Upper lobe of left lung (tissue), 6 donors: ENCODE results near the gene KDM4B. TPM values are rescaled to one million over a fixed set of nuclear protein-coding genes. Genes with fewer than 3 reads are reported as not detected.
A peak's percentile ranks its signal among the peaks of the same experiment; 100 is the strongest.

Experiments
- ATAC-seq, 2 donors: fragments of 200-7000 bp; cut with Tn5 transposase; one replicate each; pipeline ENCODE4 v1.9.1; 2022; ENCODE audit warnings: mild to moderate bottlenecking in 2 of 2, moderate library complexity in 2 of 2; ENCODE audit not compliant: low FRiP score in 2 of 2
- DNase-seq, 2 donors: peaks; one replicate each; pipeline ENCODE4 v3.0.0-alpha.2; 2019 to 2020
- H3K27ac ChIP-seq, 4 donors: fragments of 200-600 bp; sonication (generic); one replicate each; pipeline ENCODE4 v1.5.1; 2016 to 2019
- H3K27me3 ChIP-seq, 4 donors: fragments of 200-600 bp; sonication (generic); one replicate each; pipeline ENCODE4 v1.5.1; 2017 to 2019
- H3K36me3 ChIP-seq, 4 donors: fragments of 200-600 bp; sonication (generic); one replicate each; pipeline ENCODE4 v1.5.1; 2016 to 2019
- H3K4me1 ChIP-seq, 4 donors: fragments of 200-600 bp; sonication (generic); one replicate each; pipeline ENCODE4 v1.5.1; 2018 to 2019
- H3K4me3 ChIP-seq, 4 donors: fragments of 200-600 bp; sonication (generic); one replicate each; pipeline ENCODE4 v1.5.1; 2017 to 2019; ENCODE audit warnings: mild to moderate bottlenecking in 2 of 4, moderate library complexity in 1 of 4
- H3K9me3 ChIP-seq, 4 donors: fragments of 200-600 bp; sonication (generic); one replicate each; pipeline ENCODE4 v1.5.1; 2018 to 2019
- CTCF ChIP-seq, 6 experiments: fragments of 450-650 bp in 4 of 6; fragments of 200-600 bp in 2 of 6; sonication (generic) in 2 of 6; IDR thresholded peaks; one replicate each; pipeline ENCODE4 v1.5.1; 2016 to 2019; ENCODE audit warnings: antibody characterized with exemption in 6 of 6
- EP300 ChIP-seq, 4 donors: sonication (generic); formaldehyde crosslinking; IDR thresholded peaks; one replicate each; pipeline ENCODE4 v1.5.1; 2017; ENCODE audit warnings: antibody characterized with exemption in 4 of 4, control low read depth in 2 of 4
- POLR2A ChIP-seq, 4 donors: fragments of 450-650 bp; IDR thresholded peaks; one replicate each; pipeline ENCODE4 v1.5.1; 2016 to 2017; ENCODE audit warnings: antibody characterized with exemption in 4 of 4, mild to moderate bottlenecking in 2 of 4
- POLR2AphosphoS5 ChIP-seq, 2 donors: sonication (generic); formaldehyde crosslinking; IDR thresholded peaks; one replicate each; pipeline ENCODE4 v1.5.1; 2017; ENCODE audit warnings: antibody characterized with exemption in 2 of 2
- WGBS, 2 donors: methylation state at CpG; one replicate each; pipeline ENCODE4 v1.1.5; 2017 to 2018; 5-methylcytosine and 5-hydroxymethylcytosine counted together
- total RNA-seq, 6 donors: library from RNA; depleted of rRNA in 4 of 6; stranded (reverse); fragments of >200 nt in 4 of 6; gene quantifications; one replicate each; pipeline versions ENCODE4 v1.1.0 to v1.2.1, GENCODE V29; 2016 to 2021
- donor health status: DM: no; HTN: no; CAD: no; lungs with moderate emphysema.
- donor health status: DM: no; HTN: yes; CAD: no; lungs with severe emphysema.

The KDM4B gene
- total RNA-seq, 6 donors from 2014 or later: 28.1 to 112 (median 38.2) TPM

DNA sequence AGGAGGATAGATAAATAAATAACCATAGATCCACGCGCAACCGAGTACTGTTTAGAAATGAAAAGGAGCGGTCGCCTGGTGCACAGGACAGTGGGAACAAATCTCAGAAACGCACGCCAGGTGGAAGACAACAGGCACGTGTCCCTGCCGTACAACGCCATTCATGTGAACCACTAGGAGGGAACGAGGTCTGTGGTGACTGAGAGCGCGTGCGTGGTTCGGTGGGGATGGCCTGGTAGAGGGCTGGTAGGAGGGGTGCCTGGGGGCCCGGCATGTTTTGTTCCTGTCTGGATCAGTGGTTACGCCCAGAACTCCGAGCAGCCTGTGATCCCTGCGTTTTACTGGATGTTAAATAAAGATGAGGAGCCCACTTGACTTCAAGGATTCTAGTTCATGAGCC, 111.9 kb downstream of the KDM4B start:
- 91 to 95% methylated on average over 19 of the region's 19 CpGs for WGBS, 2 donors
- Histone ChIP-seq H3K4me1 (peaks cover 0 to 7% (median 2%) of the 10 kb centered on the region in 4 donors), H3K27me3 (no peaks in the 10 kb centered on the region), H3K27ac (no peak overlapping the region), H3K36me3 (peaks cover 14 to 86% (median 69%) of the 10 kb centered on the region in 4 donors), H3K4me3 (no peak overlapping the region), H3K9me3 (no peaks in the 10 kb centered on the region)
- DNase-seq (peak in 1 of 2 donors; percentile 28), ATAC-seq (no peak)
- TF ChIP-seq POLR2AphosphoS5 (IDR thresholded peaks at IDR 0.05) (no peak), EP300 (IDR thresholded peaks at IDR 0.05) (no peak), POLR2A (IDR thresholded peaks at IDR 0.05) (no peak), CTCF (IDR thresholded peaks at IDR 0.05) (no peak)

GRCh38 chr19:5081443-5082161, 112.7 kb downstream of the KDM4B start:
- Histone ChIP-seq H3K27ac (no peak overlapping the region), H3K4me1 (peaks cover 0 to 7% (median 2%) of the 10 kb centered on the region in 4 donors), H3K36me3 (peaks cover 14 to 90% (median 73%) of the 10 kb centered on the region in 4 donors), H3K4me3 (no peak overlapping the region), H3K27me3 (no peaks in the 10 kb centered on the region), H3K9me3 (no peaks in the 10 kb centered on the region)
- ATAC-seq (no peak), DNase-seq (peak in 1 of 2 donors; percentile 76)
- TF ChIP-seq EP300 (IDR thresholded peaks at IDR 0.05): no peak
- no peak for TF ChIP-seq CTCF (IDR thresholded peaks at IDR 0.05)
- no peak for TF ChIP-seq POLR2A (IDR thresholded peaks at IDR 0.05)
- TF ChIP-seq POLR2AphosphoS5 (IDR thresholded peaks at IDR 0.05): no peak
- WGBS, 2 donors: 93% methylated on average over 3 to 20 of the region's 28 CpGs

DNA sequence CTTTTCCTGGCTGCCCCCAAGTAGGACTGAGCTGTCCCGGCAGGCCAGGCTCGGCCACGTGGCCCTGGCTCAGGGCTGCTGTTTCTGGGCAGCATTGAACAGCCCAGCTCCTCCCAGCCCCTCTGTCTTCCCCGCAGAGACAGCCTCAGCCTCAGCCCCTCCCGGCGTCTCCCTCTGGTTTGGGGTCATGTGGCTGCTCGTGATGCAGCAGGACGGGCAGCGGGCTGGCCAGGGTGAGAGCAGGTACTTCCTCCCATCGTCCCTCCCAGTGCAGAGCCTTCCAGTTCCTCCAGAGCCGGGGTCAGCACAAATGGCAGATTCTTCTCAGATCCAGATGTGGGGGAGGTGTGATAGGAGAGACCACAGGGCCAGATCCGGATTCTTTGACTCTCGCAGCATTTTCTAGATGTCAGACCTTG, 114.6 kb downstream of the KDM4B start:
- H3K9me3 ChIP-seq: no peaks in the 10 kb centered on the region
- no peaks in the 10 kb centered on the region for H3K4me1 ChIP-seq
- DNase-seq (peak in 1 of 2 donors; percentile 82), ATAC-seq (peak in 1 of 2 donors; percentile 76)
- TF ChIP-seq POLR2A (IDR thresholded peaks at IDR 0.05): no peak
- TF ChIP-seq EP300 (IDR thresholded peaks at IDR 0.05): no peak
- TF ChIP-seq POLR2AphosphoS5 (IDR thresholded peaks at IDR 0.05): no peak
- TF ChIP-seq CTCF (IDR thresholded peaks at IDR 0.05): no peak
- H3K4me3 ChIP-seq: no peak overlapping the region
- H3K27ac ChIP-seq: no peak overlapping the region
- H3K36me3 ChIP-seq: peaks cover 10 to 90% (median 75%) of the 10 kb centered on the region in 4 donors
- H3K27me3 ChIP-seq: no peaks in the 10 kb centered on the region
- 59 to 86% methylated on average over 3 to 13 of the region's 13 CpGs for WGBS, 2 donors

GRCh38 chr19:5085566-5085965, 116.7 kb downstream of the KDM4B start:
- no peaks in the 10 kb centered on the region for H3K9me3 ChIP-seq
- no peak for TF ChIP-seq POLR2AphosphoS5 (IDR thresholded peaks at IDR 0.05)
- no peak for TF ChIP-seq CTCF (IDR thresholded peaks at IDR 0.05)
- TF ChIP-seq POLR2A (IDR thresholded peaks at IDR 0.05): no peak
- TF ChIP-seq EP300 (IDR thresholded peaks at IDR 0.05): no peak
- WGBS, 2 donors: 89 to 97% methylated on average over 6 to 20 of the region's 20 CpGs
- no peak overlapping the region for H3K27ac ChIP-seq
- no peaks in the 10 kb centered on the region for H3K27me3 ChIP-seq
- DNase-seq: peak in 1 of 2 donors; percentile 77
- peaks cover 2 to 80% (median 63%) of the 10 kb centered on the region in 4 donors for H3K36me3 ChIP-seq
- no peak overlapping the region for H3K4me3 ChIP-seq
- peaks cover 0 to under 1% (median 0%) of the 10 kb centered on the region in 4 donors for H3K4me1 ChIP-seq
- ATAC-seq: no peak
